Gastroesophageal sphincter (tissue), 3 donors: ENCODE measurements around the gene APEH.

Experiments
- CTCF ChIP-seq, 4 experiments: fragments of 200-600 bp in 2 of 4; fragments of 450-650 bp in 2 of 4; sonication (generic) in 1 of 4; IDR thresholded peaks; one replicate each; pipeline ENCODE4 v1.5.1; 2017 to 2019; ENCODE audit warnings: antibody characterized with exemption in 4 of 4, mild to moderate bottlenecking in 2 of 4, moderate library complexity in 2 of 4
- EP300 ChIP-seq: sonication (generic); formaldehyde crosslinking; IDR thresholded peaks from one replicate; pipeline ENCODE4 v1.6.1; 2017; ENCODE audit warnings: antibody characterized with exemption, mild to moderate bottlenecking
- POLR2A ChIP-seq, 2 donors: fragments of 450-650 bp; IDR thresholded peaks; one replicate each; pipeline ENCODE4 v1.6.1; 2017; ENCODE audit warnings: antibody characterized with exemption in 2 of 2, mild to moderate bottlenecking in 2 of 2, moderate library complexity in 1 of 2
- POLR2AphosphoS5 ChIP-seq: sonication (generic); formaldehyde crosslinking; IDR thresholded peaks from one replicate; pipeline ENCODE4 v1.6.1; 2017; ENCODE audit warnings: antibody characterized with exemption

- TF ChIP-seq POLR2AphosphoS5 (no peak), CTCF (IDR thresholded peaks at IDR 0.05) (no peak), EP300 (no peak), POLR2A (IDR thresholded peaks at IDR 0.05) (no peak)
Measured at GRCh38 chr3:49680493-49681231, 6.5 kb downstream of the APEH start.
